ENCODE measurements around the gene MAP1B.

DNA sequence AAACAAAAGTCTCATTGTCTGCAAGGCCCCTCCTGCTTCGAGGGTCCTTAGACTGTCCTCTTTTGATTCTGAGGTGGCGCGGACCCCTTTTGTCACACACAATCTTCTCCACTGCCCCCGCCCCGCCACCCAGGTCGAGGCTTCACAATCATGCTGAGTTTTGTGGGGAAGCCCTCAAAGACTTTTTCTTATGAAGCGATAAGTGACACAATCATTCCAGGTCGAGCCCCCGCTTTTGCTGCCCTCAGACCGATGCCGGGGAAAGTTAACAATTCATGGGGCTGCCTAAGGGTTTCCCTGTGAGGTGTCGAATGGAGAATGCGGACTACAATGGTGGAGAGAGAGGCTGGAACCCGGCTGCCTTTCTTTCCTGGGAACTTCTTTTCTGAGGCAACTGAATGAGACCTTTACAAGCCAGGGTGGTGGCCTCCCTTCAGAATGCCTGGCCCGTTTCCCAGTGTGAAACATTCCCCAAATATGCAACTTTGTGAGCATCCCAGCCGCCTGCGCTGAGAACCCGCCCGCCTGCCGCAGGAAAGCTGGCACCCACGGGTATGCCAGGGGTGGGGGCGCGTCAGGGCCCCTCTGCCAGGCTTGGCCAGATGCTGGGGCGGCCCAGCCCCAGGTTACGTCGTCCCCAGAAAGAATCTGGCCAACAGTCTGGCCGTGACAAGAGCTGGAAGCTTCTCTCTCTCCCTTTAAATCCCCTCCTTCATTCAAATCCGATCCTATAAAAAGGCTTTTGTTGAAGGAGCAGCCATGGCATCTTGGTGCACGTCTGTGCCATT is 71.9 kb downstream of the MAP1B start:
- TF ChIP-seq POLR2A (IDR thresholded peaks at IDR 0.05): no peak
- TF ChIP-seq, protein P1, sequence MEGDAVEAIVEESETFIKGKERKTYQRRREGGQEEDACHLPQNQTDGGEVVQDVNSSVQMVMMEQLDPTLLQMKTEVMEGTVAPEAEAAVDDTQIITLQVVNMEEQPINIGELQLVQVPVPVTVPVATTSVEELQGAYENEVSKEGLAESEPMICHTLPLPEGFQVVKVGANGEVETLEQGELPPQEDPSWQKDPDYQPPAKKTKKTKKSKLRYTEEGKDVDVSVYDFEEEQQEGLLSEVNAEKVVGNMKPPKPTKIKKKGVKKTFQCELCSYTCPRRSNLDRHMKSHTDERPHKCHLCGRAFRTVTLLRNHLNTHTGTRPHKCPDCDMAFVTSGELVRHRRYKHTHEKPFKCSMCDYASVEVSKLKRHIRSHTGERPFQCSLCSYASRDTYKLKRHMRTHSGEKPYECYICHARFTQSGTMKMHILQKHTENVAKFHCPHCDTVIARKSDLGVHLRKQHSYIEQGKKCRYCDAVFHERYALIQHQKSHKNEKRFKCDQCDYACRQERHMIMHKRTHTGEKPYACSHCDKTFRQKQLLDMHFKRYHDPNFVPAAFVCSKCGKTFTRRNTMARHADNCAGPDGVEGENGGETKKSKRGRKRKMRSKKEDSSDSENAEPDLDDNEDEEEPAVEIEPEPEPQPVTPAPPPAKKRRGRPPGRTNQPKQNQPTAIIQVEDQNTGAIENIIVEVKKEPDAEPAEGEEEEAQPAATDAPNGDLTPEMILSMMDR (IDR thresholded peaks at IDR 0.05): no peak

Data from transverse colon (tissue), 3 donors.